Skeletal muscle tissue (tissue), 4 donors: ENCODE results near the gene OVCA2. TPM values are rescaled to one million over a fixed set of nuclear protein-coding genes. Genes with fewer than 3 reads are reported as not detected.

Experiments
- H3K27ac ChIP-seq: one replicate; pipeline ENCODE4 v1.7.0; 2013; ENCODE audit warnings: mild to moderate bottlenecking, low read depth, low read length, inconsistent platforms
- H3K27me3 ChIP-seq, 3 donors: one replicate each; pipeline ENCODE4 v1.7.0; 2013; ENCODE audit warnings: low read length in 3 of 3; ENCODE audit not compliant: control insufficient read depth in 3 of 3, insufficient read depth in 3 of 3
- H3K36me3 ChIP-seq, 3 donors: one replicate each; pipeline ENCODE4 v1.7.0; 2013; ENCODE audit warnings: low read length in 3 of 3; ENCODE audit not compliant: control insufficient read depth in 3 of 3, insufficient read depth in 3 of 3
- H3K4me1 ChIP-seq, 3 donors: one replicate each; pipeline ENCODE4 v1.7.0; 2013; ENCODE audit warnings: low read length in 3 of 3, mild to moderate bottlenecking in 3 of 3; ENCODE audit not compliant: control insufficient read depth in 3 of 3, insufficient read depth in 3 of 3
- H3K4me3 ChIP-seq, 3 donors: one replicate each; pipeline ENCODE4 v1.7.0; 2013; ENCODE audit warnings: low read length in 3 of 3
- H3K9ac ChIP-seq, 3 donors: one replicate each; pipeline ENCODE4 v1.7.0; 2013; ENCODE audit warnings: low read length in 3 of 3, mild to moderate bottlenecking in 3 of 3, moderate library complexity in 2 of 3, low read depth in 1 of 3
- H3K9me3 ChIP-seq, 3 donors: one replicate each; pipeline ENCODE4 v1.7.0; 2013; ENCODE audit warnings: low read length in 3 of 3; ENCODE audit not compliant: control insufficient read depth in 3 of 3
- total RNA-seq: library from RNA; depleted of rRNA; stranded (reverse); fragments of >200 nt; gene quantifications from one replicate; pipeline ENCODE4 v1.2.3, GENCODE V29; 2014
- donor health status: Osteomylitis.

OVCA2 gene
- total RNA-seq, 1 donor from 2014 or later, result 24.0 TPM

GRCh38 chr17:2051061-2051932, 9.5 kb downstream of the OVCA2 start:
- Histone ChIP-seq H3K9ac (no peak overlapping the region), H3K4me3 (no peak overlapping the region), H3K9me3 (no peaks in the 10 kb centered on the region), H3K27ac (no peak overlapping the region), H3K4me1 (peaks cover 19 to 24% (median 19%) of the 10 kb centered on the region in 3 donors), H3K27me3 (peaks cover 0 to 33% (median 11%) of the 10 kb centered on the region in 3 donors), H3K36me3 (no peaks in the 10 kb centered on the region)

- Histone ChIP-seq H3K4me1 (peaks cover 19 to 24% (median 23%) of the 10 kb centered on the region in 3 donors), H3K9me3 (no peaks in the 10 kb centered on the region), H3K4me3 (no peak overlapping the region), H3K9ac (no peak overlapping the region), H3K27me3 (peaks cover 0 to 33% (median 11%) of the 10 kb centered on the region in 3 donors), H3K36me3 (no peaks in the 10 kb centered on the region), H3K27ac (no peak overlapping the region)
These were observed 10.2 kb downstream of the OVCA2 start for GRCh38 chr17:2051933-2052559.

GRCh38 chr17:2053380-2054261, 11.8 kb downstream of the OVCA2 start:
- H3K9me3 ChIP-seq, result no peaks in the 10 kb centered on the region
- peak overlapping the region; percentile 81 for H3K27ac ChIP-seq
- H3K4me3 ChIP-seq, result peak overlapping the region; percentile 46 to 56 (median 54)
- H3K36me3 ChIP-seq, result peaks cover 0 to 4% (median 3%) of the 10 kb centered on the region in 3 donors
- H3K4me1 ChIP-seq, result peaks cover 21 to 25% (median 22%) of the 10 kb centered on the region in 3 donors
- H3K27me3 ChIP-seq, result peaks cover 0 to 32% (median 11%) of the 10 kb centered on the region in 3 donors
- H3K9ac ChIP-seq, result peak overlapping the region in 1 of 3 donors; percentile 60

GRCh38 chr17:2054262-2054511, 12.4 kb downstream of the OVCA2 start:
- H3K4me1 ChIP-seq, result peaks cover 16 to 22% (median 17%) of the 10 kb centered on the region in 3 donors
- H3K4me3 ChIP-seq, result peak overlapping the region; percentile 46 to 56 (median 54)
- H3K9me3 ChIP-seq, result no peaks in the 10 kb centered on the region
- H3K27ac ChIP-seq, result peak overlapping the region; percentile 81
- peaks cover 0 to 4% (median 3%) of the 10 kb centered on the region in 3 donors for H3K36me3 ChIP-seq
- H3K9ac ChIP-seq, result peak overlapping the region in 2 of 3 donors; percentile 60 to 62
- peaks cover 0 to 28% (median 11%) of the 10 kb centered on the region in 3 donors for H3K27me3 ChIP-seq

GRCh38 chr17:2054512-2055291, 12.9 kb downstream of the OVCA2 start, which contains the start of gene HIC1:
Gene HIC1, plus strand, starts transcription at chr17:2055103. Its CDS starts 1,588 bp downstream, at chr17:2056691.
- peaks cover 14 to 20% (median 18%) of the 10 kb centered on the region in 3 donors for H3K4me1 ChIP-seq
- peaks cover 0 to 4% (median 3%) of the 10 kb centered on the region in 3 donors for H3K36me3 ChIP-seq
- no peaks in the 10 kb centered on the region for H3K9me3 ChIP-seq
- peak within 1 kb of the TSS; percentile 56 to 68 (median 67) for H3K4me3 ChIP-seq
- H3K27ac ChIP-seq, result peak within 1 kb of the TSS; percentile 81
- H3K27me3 ChIP-seq, result peaks cover 0 to 23% (median 11%) of the 10 kb centered on the region in 3 donors
- H3K9ac ChIP-seq, result peak within 1 kb of the TSS in 2 of 3 donors; percentile 62 to 79

GRCh38 chr17:2055292-2056205, 13.7 kb downstream of the OVCA2 start:
- Histone ChIP-seq H3K9ac (peak overlapping the region in 2 of 3 donors; percentile 67 to 79), H3K27me3 (peaks cover 0 to 23% (median 11%) of the 10 kb centered on the region in 3 donors), H3K36me3 (peaks cover 0 to 11% (median 9%) of the 10 kb centered on the region in 3 donors), H3K27ac (peak overlapping the region; percentile 81), H3K4me3 (peak overlapping the region; percentile 67 to 70 (median 68)), H3K9me3 (no peaks in the 10 kb centered on the region), H3K4me1 (peaks cover 23 to 27% (median 26%) of the 10 kb centered on the region in 3 donors)

- Histone ChIP-seq H3K4me3 (peak overlapping the region; percentile 67 to 70 (median 68)), H3K9me3 (no peaks in the 10 kb centered on the region), H3K9ac (peak overlapping the region in 2 of 3 donors; percentile 67 to 79), H3K27me3 (peaks cover 0 to 21% (median 9%) of the 10 kb centered on the region in 3 donors), H3K4me1 (peaks cover 32 to 35% (median 35%) of the 10 kb centered on the region in 3 donors), H3K27ac (peak overlapping the region; percentile 78), H3K36me3 (peaks cover 0 to 20% (median 12%) of the 10 kb centered on the region in 3 donors)
These were observed 14.7 kb downstream of the OVCA2 start for GRCh38 chr17:2056206-2057174.
